K562 (cell line): ENCODE results near the gene DNAH5. TPM values are rescaled to one million over a fixed set of nuclear protein-coding genes. Genes with fewer than 3 reads are reported as not detected.

Source experiments
- EGR1 ChIP-seq: fragments of 450-650 bp; conservative IDR thresholded peaks from 2 replicates; pipeline ENCODE4 v1.6.1; 2017; ENCODE audit warnings: mild to moderate bottlenecking
- HMG20B ChIP-seq: fragments of 250-450 bp; sonication (Bioruptor Pico); IDR thresholded peaks from 2 replicates; pipeline ENCODE4 v1.5.0; 2021; ENCODE audit warnings: mild to moderate bottlenecking
- LEF1 ChIP-seq: fragments of 450-650 bp; IDR thresholded peaks from 2 replicates; pipeline ENCODE4 v1.6.1; 2016; ENCODE audit warnings: mild to moderate bottlenecking
- MGA ChIP-seq: fragments of 450-650 bp; IDR thresholded peaks from 2 replicates; pipeline ENCODE4 v1.6.1; 2016; ENCODE audit warnings: mild to moderate bottlenecking, moderate library complexity
- SAFB ChIP-seq: fragments of 200-400 bp; formaldehyde crosslinking; IDR thresholded peaks from 2 replicates; pipeline ENCODE4 v1.6.1; 2017; ENCODE audit warnings: low read depth, low read length, borderline replicate concordance
- TCF3 ChIP-seq: sonication (generic); formaldehyde crosslinking; IDR thresholded peaks from 2 replicates; pipeline ENCODE4 v1.4.0; 2020; ENCODE audit warnings: mild to moderate bottlenecking, missing genetic modification reagents
- polyA plus RNA-seq, 8 experiments: library from polyadenylated mRNA; depleted of rRNA in 4 of 8; stranded (reverse) in 5 of 8; unstranded in 3 of 8; fragments of >200 nt; fragmentation: Nextera tagmentation in 2 of 8; fragmentation: Illumina TruSeq in 1 of 8; extraction: Ambion mirVana in 2 of 8; extraction: Trizol in 1 of 8; gene quantifications; 2 replicates each; pipeline versions ENCODE4 v1.2.1 to v1.2.3, GENCODE V29; 2011 to 2014; ENCODE audit warnings: inconsistent platforms in 1 of 8, missing spikeins in 1 of 8
- total RNA-seq, 7 experiments: library from RNA; depleted of rRNA in 6 of 7; stranded (reverse); fragments of >200 nt in 6 of 7; fragmentation: Illumina TruSeq in 2 of 7; extraction: Trizol in 2 of 7; gene quantifications; 2 replicates each; pipeline versions ENCODE4 v1.2.1 to v1.2.3, GENCODE V29; 2011 to 2021; ENCODE audit warnings: low replicate concordance in 1 of 7

DNAH5 gene
- total and polyA plus RNA-seq, 9 of the 15 experiments (the other 6 are each of a cell fraction or from before 2014, with no cell fraction given), result 0.03 TPM; not detected in 8

GRCh38 chr5:13830536-13830935, 114.0 kb downstream of the DNAH5 start (continued):
- TF ChIP-seq MGA (no peak), SAFB (no peak), HMG20B (CRISPR knock-in tag) (no peak), TCF3 (CRISPR knock-in tag) (no peak), EGR1 (no peak), LEF1 (no peak)
